H1 (cell line): ENCODE results near the gene TBX3. TPM values are rescaled to one million over a fixed set of nuclear protein-coding genes. Genes with fewer than 3 reads are reported as not detected.

Source experiments
- CTCF ChIA-PET: fragments of 300-600 bp; sonication (Branson Sonifier 250); formaldehyde crosslinking; loops from one replicate; lab custom pipeline; 2021; ENCODE audit not compliant: partially characterized antibody; lab: Charles Lee
- POLR2A ChIA-PET: fragments of 300-600 bp; sonication (Branson Sonifier 250); formaldehyde crosslinking; loops from one replicate; lab custom pipeline; 2021; ENCODE audit warnings: inconsistent platforms; ENCODE audit not compliant: partially characterized antibody; lab: Charles Lee
- DNase-seq, 2 experiments: peaks; one replicate each; pipeline versions ENCODE4 v3.0.0 to v3.0.0-alpha.2; 2010 to 2022; ENCODE audit warnings: low spot score in 2 of 2, low read depth in 1 of 2, mixed read lengths in 1 of 2
- FAIRE-seq: peaks from 2 replicates; lab custom pipeline; 2011; peaks lifted over from hg19 to GRCh38; lab: Jason Lieb, UNC
- H2AFZ ChIP-seq: 2 replicates; pipeline ENCODE4 v1.8.1; 2012; ENCODE audit warnings: low read length, inconsistent platforms
- H2AK5ac ChIP-seq: 2 replicates; pipeline ENCODE4 v1.6.1; 2013; ENCODE audit warnings: low read depth, low read length
- H2BK120ac ChIP-seq: replicated peaks from 2 replicates; pipeline ENCODE3; 2013; ENCODE audit warnings: low read depth, low read length, inconsistent platforms
- H2BK12ac ChIP-seq: 2 replicates; pipeline ENCODE4 v1.6.1; 2013; ENCODE audit warnings: low read depth, low read length
- H2BK15ac ChIP-seq: 2 replicates; pipeline ENCODE4 v1.6.1; 2013; ENCODE audit warnings: low read length
- H2BK20ac ChIP-seq: 2 replicates; pipeline ENCODE4 v1.6.1; 2013; ENCODE audit warnings: low read length
- H2BK5ac ChIP-seq: 2 replicates; pipeline ENCODE4 v1.6.1; 2013; ENCODE audit warnings: low read depth, low read length
- H3K14ac ChIP-seq: 2 replicates; pipeline ENCODE4 v1.6.1; 2013; ENCODE audit warnings: inconsistent platforms; ENCODE audit not compliant: insufficient read length
- H3K18ac ChIP-seq: 2 replicates; pipeline ENCODE4 v1.6.1; 2013; ENCODE audit warnings: low read length; ENCODE audit errors: extremely low read depth
- H3K23ac ChIP-seq: 2 replicates; pipeline ENCODE4 v1.6.1; 2013; ENCODE audit warnings: inconsistent platforms; ENCODE audit not compliant: insufficient read length
- H3K23me2 ChIP-seq: 2 replicates; pipeline ENCODE4 v1.6.1; 2013; ENCODE audit warnings: low read depth, low read length
- H3K27ac ChIP-seq: 2 replicates; pipeline ENCODE4 v1.6.1; 2011; ENCODE audit warnings: low read depth, low read length, inconsistent platforms
- H3K27me3 ChIP-seq, 4 experiments: replicated peaks in 1 of 4; 1 replicate in 1 of 4; 2 replicates in 3 of 4; pipeline versions ENCODE4 v1.6.1 to v1.8.1; 2011 to 2013; ENCODE audit warnings: low read length in 3 of 4, mild to moderate bottlenecking in 3 of 4, inconsistent platforms in 2 of 4, mixed read lengths in 2 of 4, moderate library complexity in 1 of 4; ENCODE audit not compliant: control insufficient read depth in 3 of 4, insufficient read depth in 3 of 4; ENCODE audit errors: extremely low read depth in 1 of 4
- H3K36me3 ChIP-seq, 4 experiments: 2 replicates each; pipeline versions ENCODE4 v1.6.1 to v1.8.1; 2011 to 2013; ENCODE audit warnings: mild to moderate bottlenecking in 4 of 4, low read length in 3 of 4, moderate library complexity in 2 of 4, control low read depth in 1 of 4, inconsistent platforms in 1 of 4; ENCODE audit not compliant: insufficient read depth in 4 of 4, control insufficient read depth in 2 of 4
- H3K4ac ChIP-seq: replicated peaks from 2 replicates; pipeline ENCODE3; 2013; ENCODE audit warnings: low read length, low read depth, mixed read lengths, inconsistent platforms; ENCODE audit not compliant: insufficient read length
- H3K4me1 ChIP-seq, 4 experiments: replicated peaks in 1 of 4; 1 replicate in 1 of 4; 2 replicates in 3 of 4; pipeline versions ENCODE4 v1.6.1 to v1.8.1; 2011 to 2013; ENCODE audit warnings: low read length in 3 of 4, inconsistent platforms in 2 of 4, mixed read lengths in 1 of 4; ENCODE audit not compliant: insufficient read depth in 4 of 4, control insufficient read depth in 3 of 4
- H3K4me2 ChIP-seq, 2 experiments: 2 replicates each; pipeline versions ENCODE4 v1.6.1 to v1.8.1; 2011 to 2013; ENCODE audit warnings: low read depth in 2 of 2, low read length in 2 of 2, control low read depth in 1 of 2, inconsistent platforms in 1 of 2, mild to moderate bottlenecking in 1 of 2; ENCODE audit not compliant: insufficient read depth in 1 of 2
- H3K4me3 ChIP-seq, 4 experiments: fragments of 200-600, 300-600 bp in 1 of 4; sonication (generic), shearing (Covaris generic), sonication (Bioruptor Twin) in 1 of 4; 2 replicates each; pipeline versions ENCODE4 v1.5.1 to v1.8.1; 2011 to 2016; ENCODE audit warnings: low read length in 4 of 4, low read depth in 3 of 4, control low read depth in 2 of 4, inconsistent platforms in 2 of 4, mild to moderate bottlenecking in 2 of 4, mixed read lengths in 1 of 4, moderate library complexity in 1 of 4; ENCODE audit not compliant: insufficient read depth in 2 of 4; ENCODE audit errors: extremely low read depth in 1 of 4
- H3K56ac ChIP-seq: replicated peaks from 2 replicates; pipeline ENCODE3; 2013; ENCODE audit warnings: low read depth, mild to moderate bottlenecking, mixed read lengths, low read length, inconsistent platforms; ENCODE audit not compliant: insufficient read length
- H3K79me1 ChIP-seq: 2 replicates; pipeline ENCODE4 v1.6.1; 2013; ENCODE audit warnings: low read depth, low read length, control low read depth
- H3K79me2 ChIP-seq, 2 experiments: 2 replicates each; pipeline versions ENCODE4 v1.6.1 to v1.8.1; 2012 to 2013; ENCODE audit warnings: low read length in 2 of 2, mild to moderate bottlenecking in 2 of 2, inconsistent platforms in 1 of 2; ENCODE audit not compliant: insufficient read depth in 2 of 2, control insufficient read depth in 1 of 2
- H3K9ac ChIP-seq, 4 experiments: replicated peaks in 1 of 4; 1 replicate in 1 of 4; 2 replicates in 3 of 4; pipeline versions ENCODE4 v1.6.1 to v1.8.1; 2011 to 2013; ENCODE audit warnings: low read depth in 3 of 4, low read length in 3 of 4, control low read depth in 2 of 4, mild to moderate bottlenecking in 2 of 4, moderate library complexity in 2 of 4, inconsistent platforms in 1 of 4; ENCODE audit errors: extremely low read depth in 1 of 4
- H3K9me3 ChIP-seq, 2 experiments: 2 replicates each; pipeline versions ENCODE4 v1.6.1 to v1.8.1; 2012 to 2013; ENCODE audit warnings: mild to moderate bottlenecking in 2 of 2, moderate library complexity in 2 of 2, control low read depth in 1 of 2, inconsistent platforms in 1 of 2, low read depth in 1 of 2, low read length in 1 of 2, mixed read lengths in 1 of 2; ENCODE audit not compliant: insufficient read depth in 2 of 2
- H4K20me1 ChIP-seq, 2 experiments: replicated peaks in 1 of 2; 2 replicates each; pipeline versions ENCODE3 to v1.8.1; 2011 to 2013; ENCODE audit warnings: inconsistent platforms in 2 of 2, low read length in 2 of 2, mild to moderate bottlenecking in 1 of 2; ENCODE audit not compliant: insufficient read depth in 2 of 2, control insufficient read depth in 1 of 2
- H4K5ac ChIP-seq: 2 replicates; pipeline ENCODE4 v1.6.1; 2013; ENCODE audit warnings: low read length, low read depth, mixed read lengths, inconsistent platforms; ENCODE audit not compliant: insufficient read length
- H4K8ac ChIP-seq: 2 replicates; pipeline ENCODE4 v1.8.0; 2013; ENCODE audit warnings: mild to moderate bottlenecking, moderate library complexity, low read length, inconsistent platforms; ENCODE audit not compliant: insufficient read depth; ENCODE audit errors: extremely low read depth
- H4K91ac ChIP-seq: replicated peaks from 2 replicates; pipeline ENCODE3; 2013; ENCODE audit warnings: low read length, mixed read lengths, inconsistent platforms; ENCODE audit not compliant: insufficient read length
- CHD1 ChIP-seq: IDR thresholded peaks from 2 replicates; pipeline ENCODE4 v1.6.1; 2012; ENCODE audit warnings: low read depth, low read length, improper control_type of control experiment
- EZH2 ChIP-seq: fragments of 200-600 bp; sonication (generic); IDR thresholded peaks from 2 replicates; pipeline ENCODE4 v1.7.1; 2012; ENCODE audit warnings: low read depth, mild to moderate bottlenecking, moderate library complexity, low read length, inconsistent platforms; ENCODE audit not compliant: severe bottlenecking
- HDAC6 ChIP-seq: IDR thresholded peaks from one replicate; pipeline ENCODE4 v1.7.1; 2012; ENCODE audit warnings: low read depth, mild to moderate bottlenecking, inconsistent platforms, low read length, moderate library complexity
- RAD21 ChIP-seq, 2 experiments: IDR thresholded peaks in 1 of 2; conservative IDR thresholded peaks in 1 of 2; 2 replicates each; pipeline ENCODE4 v1.6.1; 2011; ENCODE audit warnings: low read depth in 2 of 2, low read length in 2 of 2, improper control_type of control experiment in 1 of 2, inconsistent platforms in 1 of 2, mild to moderate bottlenecking in 1 of 2, moderate library complexity in 1 of 2
- RNF2 ChIP-seq: fragments of 200-900, 300-1000 bp; sonication (generic); IDR thresholded peaks from 2 replicates; pipeline ENCODE4 v1.7.1; 2016; ENCODE audit warnings: borderline replicate concordance, low read depth, mild to moderate bottlenecking, antibody characterized with exemption, low read length; ENCODE audit not compliant: poor library complexity, severe bottlenecking; ENCODE audit errors: missing control alignments
- SUZ12 ChIP-seq: fragments of 200-600 bp; sonication (generic); IDR thresholded peaks from 2 replicates; pipeline ENCODE4 v1.6.1; 2012; ENCODE audit warnings: mild to moderate bottlenecking, inconsistent platforms, low read length, moderate library complexity, mixed read lengths
- ZNF274 ChIP-seq: IDR thresholded peaks from 2 replicates; pipeline ENCODE4 v1.7.0; 2012; ENCODE audit warnings: low read length, borderline replicate concordance; ENCODE audit errors: extremely low read depth
- WGBS, 2 experiments: shearing (Covaris generic) in 1 of 2; methylation state at CpG; one replicate each; pipeline versions ENCODE4 v1.1.6 to v1.1.7; 2013 to 2015; ENCODE audit warnings: low lambda C conversion rate in 2 of 2, mixed read lengths in 2 of 2, inconsistent platforms in 1 of 2, low coverage in 1 of 2, missing lambda C conversion rate in 1 of 2; ENCODE audit not compliant: insufficient replicate concordance in 2 of 2, insufficient coverage in 1 of 2, insufficient read length in 1 of 2; ENCODE audit errors: extremely low coverage in 1 of 2, missing lambda C conversion rate in 1 of 2; 5-methylcytosine and 5-hydroxymethylcytosine counted together
- polyA plus RNA-seq, 7 experiments: library from polyadenylated mRNA; depleted of rRNA in 3 of 7; stranded (reverse) in 5 of 7; unstranded in 2 of 7; fragments of >200 nt in 5 of 7; fragments of 200-250 nt in 2 of 7; gene quantifications; 1 replicate in 5 of 7; 2 replicates in 1 of 7; 4 replicates in 1 of 7; pipeline versions ENCODE4 v1.2.1 to v1.2.3, GENCODE V29; 2011 to 2013; ENCODE audit warnings: missing spikeins in 2 of 7, mixed read lengths in 2 of 7
- total RNA-seq: library from RNA; stranded (reverse); fragmentation: NEBNext Ultra II Directional; extraction: Animal tissue kit (Norgen Biotek cat#: 25700); gene quantifications from 2 replicates; pipeline ENCODE4 v1.2.1, GENCODE V29; 2021

TBX3 gene
- total and polyA plus RNA-seq, 2 of the 8 experiments (the other 6 are each of a cell fraction or from before 2014, with no cell fraction given) = 0.09 to 1.0 TPM

DNA sequence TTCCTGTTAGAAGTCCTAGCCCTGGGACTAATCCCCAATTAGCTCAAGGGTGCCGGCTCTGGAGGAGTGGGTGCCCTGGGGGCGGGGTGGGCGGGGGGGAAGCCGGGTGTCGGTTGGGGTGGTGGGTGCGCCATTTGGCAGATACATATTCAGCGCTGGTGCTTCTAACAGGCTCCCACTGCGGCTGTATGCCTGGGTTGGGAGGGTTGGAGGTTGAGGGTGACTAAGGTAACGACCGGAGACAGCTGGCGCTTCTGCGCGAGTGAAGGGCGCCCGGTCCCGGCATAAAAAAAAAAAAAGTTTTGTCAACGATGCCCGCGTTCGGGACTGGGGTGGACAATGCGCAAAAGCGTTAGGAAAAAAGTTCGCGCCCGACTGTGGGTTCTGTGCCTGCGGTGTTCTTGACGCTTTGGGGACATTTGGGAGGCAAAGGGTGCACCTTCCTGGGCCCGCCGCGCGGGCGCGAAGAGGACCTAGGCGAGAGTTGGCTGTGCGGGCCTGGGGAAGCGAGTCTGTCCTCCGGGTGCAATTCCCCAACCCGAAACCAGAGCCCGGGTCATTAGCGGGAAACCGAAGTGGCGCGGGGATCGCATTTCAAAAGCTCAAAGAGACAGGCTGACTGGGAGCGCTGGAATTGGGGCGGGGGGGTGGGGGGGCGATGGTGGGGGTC lies 19.2 kb downstream of the TBX3 start:
- H3K23me2 ChIP-seq = no peaks in the 10 kb centered on the region; the same call in 1 of the 2 replicates
- no peak overlapping the region for H4K5ac ChIP-seq
- H3K27ac ChIP-seq = no peak overlapping the region
- no peaks in the 10 kb centered on the region for H3K9me3 ChIP-seq
- no peak overlapping the region for H2BK120ac ChIP-seq
- H3K56ac ChIP-seq = no peak overlapping the region
- peaks cover 52 to 68% (median 62%) of the 10 kb centered on the region in 4 experiments for H3K27me3 ChIP-seq
- no peak overlapping the region for H3K14ac ChIP-seq
- peaks cover 11 to 12% of the 10 kb centered on the region in 2 experiments for H4K20me1 ChIP-seq
- no peak overlapping the region for H2BK12ac ChIP-seq
- H3K36me3 ChIP-seq = no peaks in the 10 kb centered on the region
- WGBS, 2 experiments = 2% methylated on average over 34 of the region's 47 CpGs; no CpG with 5 or more reads in 1 of the 2 experiments
- no peak overlapping the region for H4K8ac ChIP-seq
- ChIA-PET CTCF (interaction anchor here (0.5 to 2.8 kb wide), 8 partner anchors 8 to 1205 kb away, joined by 3 to 7 read pairs (median 5); partner anchors contain the start of gene TBX3), POLR2A (interaction anchor here (1.0 kb wide), 1 partner anchor 9 kb away, joined by 3 read pairs; no protein-coding TSS in a partner anchor)
- H3K79me2 ChIP-seq = no peaks in the 10 kb centered on the region
- no peak overlapping the region for H4K91ac ChIP-seq
- TF ChIP-seq SUZ12 (peak; percentile 57), ZNF274 (no peak), RAD21 (IDR thresholded peaks at IDR 0.05 in 1 of 2, conservative IDR thresholded peaks at IDR 0.05 in 1 of 2; ENCODE audit: low read depth in 2 of 2, low read length in 2 of 2) (peak in 1 of 2 experiments; percentile 2; a peak in 1 of 4 replicates), EZH2 (peak; percentile 91), RNF2 (peak; percentile 69), HDAC6 (no peak), CHD1 (no peak)
- peak overlapping the region in 2 of 4 experiments; percentile 19 to 52; a peak in 3 of 8 replicates for H3K4me3 ChIP-seq
- no peak overlapping the region for H2AK5ac ChIP-seq
- no peak overlapping the region for H2BK20ac ChIP-seq
- no peaks in the 10 kb centered on the region for H3K79me1 ChIP-seq
- DNase-seq = peak in 1 of 2 experiments; percentile 63
- H2AFZ ChIP-seq = no peak overlapping the region
- no peak overlapping the region for H3K4ac ChIP-seq
- H2BK15ac ChIP-seq = no peak overlapping the region
- no peak overlapping the region for H3K9ac ChIP-seq
- no peak overlapping the region for H3K23ac ChIP-seq
- H3K4me1 ChIP-seq = peaks cover 5 to 29% (median 13%) of the 10 kb centered on the region in 4 experiments
- H2BK5ac ChIP-seq = no peak overlapping the region
- FAIRE-seq = no peak
- no peak overlapping the region for H3K18ac ChIP-seq
- peak overlapping the region; percentile 56 to 59 for H3K4me2 ChIP-seq
